ENCODE data around the gene KRTAP9-6. TPM values are rescaled to one million over a fixed set of nuclear protein-coding genes. Genes with fewer than 3 reads are reported as not detected.
"Not testable (repeated sequence)": the region's sequence is repeated elsewhere in the genome, so short reads cannot be mapped to it uniquely, and the experiment has no call there.

Gene KRTAP9-6
- total and polyA plus RNA-seq, 10 of the 15 experiments (the other 5 are each of a cell fraction or from before 2014, with no cell fraction given), result not detected

DNA sequence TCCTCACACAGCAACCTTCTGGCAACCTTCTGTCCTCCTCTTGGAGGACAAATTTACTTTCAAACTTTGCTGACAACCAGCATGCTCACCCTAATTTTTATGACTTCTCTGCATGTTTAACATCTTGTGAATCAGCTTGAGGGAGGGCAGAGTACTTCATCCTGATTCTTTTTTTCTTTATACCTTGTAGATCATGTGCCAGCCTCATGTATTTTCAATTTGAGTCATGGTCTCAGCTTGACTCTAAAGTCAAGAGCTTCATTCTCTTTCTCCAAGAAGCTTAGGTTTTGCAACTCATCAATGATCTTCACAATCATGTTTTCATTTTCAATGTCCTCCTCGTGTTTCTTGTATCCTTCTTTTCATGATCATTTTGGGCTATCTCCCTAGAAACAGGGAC, 6.7 kb downstream of the KRTAP9-6 start:
- SMC1A ChIA-PET (ENCODE audit: uncharacterized antibody, unreplicated experiment), result no interaction called here
- no peak overlapping the region for H3K4me3 ChIP-seq
- H3K79me2 ChIP-seq (ENCODE audit: control insufficient read depth, insufficient read depth, low read length), result no peaks in the 10 kb centered on the region
- RAD21 ChIA-PET (ENCODE audit: unreplicated experiment), result no interaction called here
- no peak for DNase-seq (ENCODE audit: low read depth, low spot score)
- no peak overlapping the region for H3K4me2 ChIP-seq (ENCODE audit: control insufficient read depth, insufficient read depth)
- BruUV-seq (replicated peaks), result no TSS peak
- no peak for ATAC-seq
- H3K36me3 ChIP-seq (ENCODE audit: control insufficient read depth in 2 of 2, insufficient read depth in 2 of 2, low read length in 1 of 2), result no peaks in the 10 kb centered on the region
- H4K20me1 ChIP-seq (ENCODE audit: control insufficient read depth, insufficient read depth), result no peaks in the 10 kb centered on the region
- no peak overlapping the region for H3K9ac ChIP-seq (ENCODE audit: control insufficient read depth, insufficient read depth, low read length)
- POLR2A ChIA-PET, result no interaction called here
- no peak overlapping the region for H2AFZ ChIP-seq (ENCODE audit: control insufficient read depth, low read depth, low read length)
- H3K4me1 ChIP-seq (ENCODE audit: control insufficient read depth, insufficient read depth, low read length), result no peaks in the 10 kb centered on the region
- no peaks in the 10 kb centered on the region for H3K9me3 ChIP-seq (replicated peaks; ENCODE audit: control insufficient read depth, insufficient read depth, low read length)
- TF ChIP-seq, protein P1, sequence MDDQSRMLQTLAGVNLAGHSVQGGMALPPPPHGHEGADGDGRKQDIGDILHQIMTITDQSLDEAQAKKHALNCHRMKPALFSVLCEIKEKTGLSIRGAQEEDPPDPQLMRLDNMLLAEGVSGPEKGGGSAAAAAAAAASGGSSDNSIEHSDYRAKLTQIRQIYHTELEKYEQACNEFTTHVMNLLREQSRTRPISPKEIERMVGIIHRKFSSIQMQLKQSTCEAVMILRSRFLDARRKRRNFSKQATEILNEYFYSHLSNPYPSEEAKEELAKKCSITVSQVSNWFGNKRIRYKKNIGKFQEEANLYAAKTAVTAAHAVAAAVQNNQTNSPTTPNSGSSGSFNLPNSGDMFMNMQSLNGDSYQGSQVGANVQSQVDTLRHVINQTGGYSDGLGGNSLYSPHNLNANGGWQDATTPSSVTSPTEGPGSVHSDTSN (IDR thresholded peaks at IDR 0.05; ENCODE audit: insufficient replicate concordance, low read depth, low read length), result no peak
- in situ Hi-C loops (cut with MboI) (no loop called here), intact Hi-C loops (cut with micrococcal nuclease; ENCODE audit: unreplicated experiment) (no loop called here)
- no peaks in the 10 kb centered on the region for H3K27me3 ChIP-seq (replicated peaks in 1 of 2; ENCODE audit: control insufficient read depth in 2 of 2, insufficient read depth in 2 of 2, low read length in 1 of 2)
- no CpG with 5 or more reads among the region's 1 CpG for WGBS (ENCODE audit: insufficient coverage, insufficient replicate concordance, low lambda C conversion rate, missing lambda C conversion rate)
- CTCF ChIA-PET, result no interaction called here
- FAIRE-seq, result no peak
- H3K27ac ChIP-seq (ENCODE audit: control insufficient read depth, insufficient read depth), result no peak overlapping the region

DNA sequence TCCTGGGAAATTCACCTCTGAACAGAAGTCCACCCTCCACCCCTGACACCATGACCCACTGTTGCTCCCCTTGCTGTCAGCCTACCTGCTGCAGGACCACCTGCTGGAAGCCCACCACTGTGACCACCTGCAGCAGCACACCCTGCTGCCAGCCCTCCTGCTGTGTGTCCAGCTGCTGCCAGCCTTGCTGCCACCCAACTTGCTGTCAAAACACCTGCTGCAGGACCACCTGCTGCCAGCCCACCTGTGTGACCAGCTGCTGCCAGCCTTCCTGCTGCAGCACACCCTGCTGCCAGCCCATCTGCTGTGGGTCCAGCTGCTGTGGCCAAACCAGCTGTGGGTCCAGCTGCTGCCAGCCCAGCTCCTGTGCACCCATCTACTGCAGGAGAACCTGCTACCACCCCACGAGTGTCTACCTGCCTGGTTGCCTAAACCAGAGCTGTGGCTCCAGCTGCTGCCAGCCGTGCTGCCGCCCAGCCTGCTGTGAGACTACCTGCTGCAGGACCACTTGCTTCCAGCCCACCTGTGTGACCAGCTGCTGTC, 10.5 kb downstream of the KRTAP9-6 start, which contains the start of gene KRTAP9-7:
KRTAP9-7 (plus strand) TSS at position 51 of the 543 bp plus-strand sequence; CDS start at position 51, 0 bp downstream.
- SMC1A ChIA-PET (ENCODE audit: uncharacterized antibody, unreplicated experiment); H3K36me3 ChIP-seq (ENCODE audit: control insufficient read depth in 2 of 2, insufficient read depth in 2 of 2, low read length in 1 of 2); CTCF ChIA-PET; FAIRE-seq; H3K9me3 ChIP-seq (replicated peaks; ENCODE audit: control insufficient read depth, insufficient read depth, low read length); H2AFZ ChIP-seq (ENCODE audit: control insufficient read depth, low read depth, low read length); H3K79me2 ChIP-seq (ENCODE audit: control insufficient read depth, insufficient read depth, low read length); BruUV-seq (replicated peaks); H3K4me1 ChIP-seq (ENCODE audit: control insufficient read depth, insufficient read depth, low read length); H3K27ac ChIP-seq (ENCODE audit: control insufficient read depth, insufficient read depth); ATAC-seq; RAD21 ChIA-PET (ENCODE audit: unreplicated experiment); H3K27me3 ChIP-seq (replicated peaks in 1 of 2; ENCODE audit: control insufficient read depth in 2 of 2, insufficient read depth in 2 of 2, low read length in 1 of 2); intact Hi-C loops (cut with micrococcal nuclease; ENCODE audit: unreplicated experiment); H3K4me3 ChIP-seq; H4K20me1 ChIP-seq (ENCODE audit: control insufficient read depth, insufficient read depth); H3K9ac ChIP-seq (ENCODE audit: control insufficient read depth, insufficient read depth, low read length); in situ Hi-C loops (cut with MboI); H3K4me2 ChIP-seq (ENCODE audit: control insufficient read depth, insufficient read depth); DNase-seq (ENCODE audit: low read depth, low spot score); POLR2A ChIA-PET: not testable (repeated sequence)
- WGBS (ENCODE audit: insufficient coverage, insufficient replicate concordance, low lambda C conversion rate, missing lambda C conversion rate), result 0% methylated on average over 3 of the region's 3 CpGs
